Measurements from ENCODE around the gene LAMTOR1. TPM values are rescaled to one million over a fixed set of nuclear protein-coding genes. Genes with fewer than 3 reads are reported as not detected.

LAMTOR1 gene
- total and polyA plus RNA-seq, 2 donors (not counting 1 experiment from before 2014, with no cell fraction given), result 71.0 to 104 TPM

DNA sequence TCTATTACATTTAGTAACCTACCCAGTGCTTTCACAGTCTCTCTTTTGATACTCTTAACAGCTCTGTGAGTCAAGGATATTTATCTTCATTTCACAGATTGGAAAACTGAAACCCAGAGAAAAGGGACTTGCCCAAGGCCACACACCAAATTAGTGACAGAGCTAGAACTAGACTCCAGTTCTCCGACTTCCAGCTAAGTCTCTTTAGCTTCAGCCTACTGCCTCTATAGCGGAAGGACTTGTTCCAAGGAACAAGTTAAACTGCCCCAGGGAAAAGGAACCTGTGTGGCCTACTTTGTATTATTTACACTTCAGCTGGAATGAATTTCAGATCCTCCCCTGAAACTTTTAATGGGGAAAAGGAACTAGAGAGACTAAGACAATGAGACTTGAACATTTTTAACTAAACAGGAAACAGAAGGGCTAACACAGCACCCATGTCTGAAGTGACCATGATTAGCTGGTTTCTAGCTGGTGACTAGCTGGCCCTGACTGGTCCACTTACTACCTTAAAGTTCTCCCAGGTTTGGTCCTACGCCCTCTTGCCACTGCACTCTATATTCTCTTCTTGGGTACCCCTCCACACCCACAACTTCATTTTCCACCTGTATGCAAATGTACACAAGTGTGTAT is 21.2 kb downstream of the LAMTOR1 start:
- no peak overlapping the region for H3K4me2 ChIP-seq (replicated peaks; ENCODE audit: low read depth, low read length, poor library complexity, severe bottlenecking)

More for the DNA sequence above, 21.2 kb downstream of the LAMTOR1 start:
- intact Hi-C loops (cut with micrococcal nuclease), result no loop called here
- Mint-ChIP-seq H3K4me3 (peak overlapping the region; percentile 74), H3K27ac (peak overlapping the region; percentile 62), H3K4me1 (peaks cover 36% of the 10 kb centered on the region), H3K27me3 (no peaks in the 10 kb centered on the region), H3K9me3 (ENCODE audit: insufficient read depth) (no peaks in the 10 kb centered on the region)
- no peak overlapping the region for H3K9ac ChIP-seq (ENCODE audit: low read length)
- CTCF ChIA-PET, result interaction anchor here (1.1 to 2.3 kb wide), 8 partner anchors 9 to 105 kb away, joined by 3 to 28 read pairs (median 4); no protein-coding TSS in a partner anchor
- DNase-seq (no peak), ATAC-seq (ENCODE audit: low read depth) (no peak)
- 77% methylated on average over 1 of the region's 3 CpGs for WGBS (ENCODE audit: insufficient coverage)
- H4K20me1 ChIP-seq (ENCODE audit: control insufficient read depth, insufficient read depth, low read length, poor library complexity, severe bottlenecking), result no peaks in the 10 kb centered on the region
- H3K27me3 ChIP-seq (replicated peaks in 1 of 4; ENCODE audit: control extremely low read depth in 1 of 4, control insufficient read depth in 3 of 4, insufficient read depth in 4 of 4, low read length in 3 of 4), result no peaks in the 10 kb centered on the region
- no peaks in the 10 kb centered on the region for H3K9me3 ChIP-seq (ENCODE audit: control extremely low read depth in 1 of 3, control insufficient read depth in 2 of 3, insufficient read depth in 1 of 3, low read length in 2 of 3)
- H3K4me1 ChIP-seq (ENCODE audit: control insufficient read depth in 2 of 2, insufficient read depth in 2 of 2, low read length in 2 of 2), result peaks cover 14 to 22% of the 10 kb centered on the region in 2 donors
- TF ChIP-seq, protein P1, sequence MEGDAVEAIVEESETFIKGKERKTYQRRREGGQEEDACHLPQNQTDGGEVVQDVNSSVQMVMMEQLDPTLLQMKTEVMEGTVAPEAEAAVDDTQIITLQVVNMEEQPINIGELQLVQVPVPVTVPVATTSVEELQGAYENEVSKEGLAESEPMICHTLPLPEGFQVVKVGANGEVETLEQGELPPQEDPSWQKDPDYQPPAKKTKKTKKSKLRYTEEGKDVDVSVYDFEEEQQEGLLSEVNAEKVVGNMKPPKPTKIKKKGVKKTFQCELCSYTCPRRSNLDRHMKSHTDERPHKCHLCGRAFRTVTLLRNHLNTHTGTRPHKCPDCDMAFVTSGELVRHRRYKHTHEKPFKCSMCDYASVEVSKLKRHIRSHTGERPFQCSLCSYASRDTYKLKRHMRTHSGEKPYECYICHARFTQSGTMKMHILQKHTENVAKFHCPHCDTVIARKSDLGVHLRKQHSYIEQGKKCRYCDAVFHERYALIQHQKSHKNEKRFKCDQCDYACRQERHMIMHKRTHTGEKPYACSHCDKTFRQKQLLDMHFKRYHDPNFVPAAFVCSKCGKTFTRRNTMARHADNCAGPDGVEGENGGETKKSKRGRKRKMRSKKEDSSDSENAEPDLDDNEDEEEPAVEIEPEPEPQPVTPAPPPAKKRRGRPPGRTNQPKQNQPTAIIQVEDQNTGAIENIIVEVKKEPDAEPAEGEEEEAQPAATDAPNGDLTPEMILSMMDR (IDR thresholded peaks at IDR 0.05), result no peak
- no peak for TF ChIP-seq EZH2 (IDR thresholded peaks at IDR 0.05; ENCODE audit: borderline replicate concordance, insufficient read depth, low read depth, low read length, poor library complexity, severe bottlenecking)
- no peak overlapping the region for H3K27ac ChIP-seq (ENCODE audit: low read length in 2 of 2)
- POLR2A ChIA-PET, result interaction anchor here (1.2 to 1.6 kb wide), 3 partner anchors 30 to 148 kb away, joined by 3 to 6 read pairs (median 3); partner anchors contain the start of gene ANAPC15
- H3K79me2 ChIP-seq (ENCODE audit: control insufficient read depth, insufficient read depth, low read length), result peaks cover 29% of the 10 kb centered on the region
- peaks cover 0 to 3% of the 10 kb centered on the region in 2 experiments for H3K36me3 ChIP-seq (replicated peaks in 1 of 2; ENCODE audit: control extremely low read depth in 1 of 2, control insufficient read depth in 1 of 2, extremely low read depth in 1 of 2, insufficient read depth in 2 of 2, low read length in 1 of 2)
- H2AFZ ChIP-seq (ENCODE audit: insufficient read depth, low read depth, low read length, poor library complexity, severe bottlenecking), result no peak overlapping the region
- H3K4me3 ChIP-seq (ENCODE audit: control extremely low read depth in 1 of 5, extremely low read depth in 1 of 5, insufficient read depth in 1 of 5, low read depth in 2 of 5, low read length in 4 of 5), result no peak overlapping the region

Measured in B cell (primary cell).